ENCODE data around the gene DLGAP1. TPM values are rescaled to one million over a fixed set of nuclear protein-coding genes. Genes with fewer than 3 reads are reported as not detected.

DLGAP1 gene
- total RNA-seq, 1 experiment from 2014 or later, result 23.2 TPM

DNA sequence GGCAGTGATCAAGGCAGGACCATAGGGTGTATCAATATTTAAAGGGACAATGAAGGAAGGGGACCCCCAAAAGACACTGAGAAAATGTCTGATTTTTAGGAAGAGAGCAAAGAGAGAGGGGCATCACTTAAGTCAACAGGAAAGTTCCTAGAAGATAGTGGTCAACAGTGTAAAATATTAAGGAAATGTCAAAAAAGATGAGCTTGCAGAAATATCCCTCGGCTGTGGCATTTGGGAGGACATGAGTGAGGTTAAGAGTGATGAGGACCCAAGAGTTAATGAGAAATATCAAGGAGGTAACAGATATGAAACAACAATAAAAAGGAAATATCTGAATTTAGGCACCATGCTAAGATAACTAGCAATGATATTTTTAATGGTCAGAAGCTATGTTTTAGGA lies 665.6 kb downstream of the DLGAP1 start:
- Histone ChIP-seq H2BK5ac (ENCODE audit: insufficient read length, low read length) (no peak overlapping the region), H3T11ph (ENCODE audit: low read length) (no peak overlapping the region), H3K9me3 (ENCODE audit: control insufficient read depth, low read depth, low read length) (no peaks in the 10 kb centered on the region), H3K4ac (ENCODE audit: low read depth, low read length) (no peak overlapping the region), H4K91ac (ENCODE audit: insufficient read length, low read depth, low read length) (no peak overlapping the region), H2BK15ac (ENCODE audit: low read depth, low read length) (no peak overlapping the region), H2BK20ac (ENCODE audit: low read depth, low read length, poor library complexity, severe bottlenecking) (no peak overlapping the region), H3K79me1 (ENCODE audit: insufficient read depth, low read depth, low read length, poor library complexity, severe bottlenecking) (no peaks in the 10 kb centered on the region), H4K5ac (ENCODE audit: insufficient read length, low read depth, low read length) (no peak overlapping the region), H3K18ac (ENCODE audit: insufficient read length, low read depth, low read length) (no peak overlapping the region), H4K8ac (replicated peaks; ENCODE audit: insufficient read length, low read depth, low read length) (no peak overlapping the region), H3K23me2 (ENCODE audit: insufficient read length, low read depth, low read length, poor library complexity, severe bottlenecking) (no peaks in the 10 kb centered on the region), H3K9ac (ENCODE audit: extremely low read depth, insufficient read length, low read length) (no peak overlapping the region), H3K14ac (ENCODE audit: insufficient read depth, low read length) (no peak overlapping the region), H4K20me1 (ENCODE audit: control insufficient read depth, insufficient read depth, insufficient read length) (no peaks in the 10 kb centered on the region), H3K4me2 (ENCODE audit: insufficient read depth, insufficient read length, low read length) (no peak overlapping the region), H3K56ac (ENCODE audit: insufficient read length, low read depth, low read length) (no peak overlapping the region), H3K27ac (ENCODE audit: insufficient read length, low read depth, low read length) (no peak overlapping the region), H3K27me3 (ENCODE audit: insufficient read depth, low read length) (no peaks in the 10 kb centered on the region), H2BK12ac (ENCODE audit: insufficient read length, low read depth, low read length) (no peak overlapping the region), H2AK5ac (ENCODE audit: insufficient read length, low read length) (no peak overlapping the region), H3K79me2 (ENCODE audit: insufficient read depth, low read length) (no peaks in the 10 kb centered on the region), H3K4me1 (ENCODE audit: insufficient read depth, low read length) (no peaks in the 10 kb centered on the region), H2BK120ac (ENCODE audit: low read depth, low read length, poor library complexity, severe bottlenecking) (no peak overlapping the region), H3K23ac (ENCODE audit: insufficient read length, low read depth, low read length) (no peak overlapping the region), H2AFZ (ENCODE audit: low read length) (no peak overlapping the region)
- Mint-ChIP-seq H3K27me3 (ENCODE audit: low read depth) (peaks cover 3% of the 10 kb centered on the region), H3K4me1 (peaks cover 3 to 7% of the 10 kb centered on the region in 2 experiments; a peak in 2 of 4 replicates), H3K36me3 (ENCODE audit: insufficient read depth in 1 of 3, low read depth in 3 of 3) (peaks cover 10 to 14% (median 14%) of the 10 kb centered on the region in 3 experiments; a peak in 6 of 7 replicates), H3K9me3 (no peaks in the 10 kb centered on the region), H3K27ac (no peak overlapping the region), H3K4me3 (no peak overlapping the region)
- TF ChIP-seq, protein P1, sequence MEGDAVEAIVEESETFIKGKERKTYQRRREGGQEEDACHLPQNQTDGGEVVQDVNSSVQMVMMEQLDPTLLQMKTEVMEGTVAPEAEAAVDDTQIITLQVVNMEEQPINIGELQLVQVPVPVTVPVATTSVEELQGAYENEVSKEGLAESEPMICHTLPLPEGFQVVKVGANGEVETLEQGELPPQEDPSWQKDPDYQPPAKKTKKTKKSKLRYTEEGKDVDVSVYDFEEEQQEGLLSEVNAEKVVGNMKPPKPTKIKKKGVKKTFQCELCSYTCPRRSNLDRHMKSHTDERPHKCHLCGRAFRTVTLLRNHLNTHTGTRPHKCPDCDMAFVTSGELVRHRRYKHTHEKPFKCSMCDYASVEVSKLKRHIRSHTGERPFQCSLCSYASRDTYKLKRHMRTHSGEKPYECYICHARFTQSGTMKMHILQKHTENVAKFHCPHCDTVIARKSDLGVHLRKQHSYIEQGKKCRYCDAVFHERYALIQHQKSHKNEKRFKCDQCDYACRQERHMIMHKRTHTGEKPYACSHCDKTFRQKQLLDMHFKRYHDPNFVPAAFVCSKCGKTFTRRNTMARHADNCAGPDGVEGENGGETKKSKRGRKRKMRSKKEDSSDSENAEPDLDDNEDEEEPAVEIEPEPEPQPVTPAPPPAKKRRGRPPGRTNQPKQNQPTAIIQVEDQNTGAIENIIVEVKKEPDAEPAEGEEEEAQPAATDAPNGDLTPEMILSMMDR (conservative IDR thresholded peaks at IDR 0.05), result no peak
- no peak for DNase-seq
- no CpG with 5 or more reads among the region's 1 CpG for WGBS (ENCODE audit: extremely low coverage, insufficient read length, low lambda C conversion rate)
